Lower leg skin (tissue), 4 donors: ENCODE data around the gene CLPTM1. TPM values are rescaled to one million over a fixed set of nuclear protein-coding genes. Genes with fewer than 3 reads are reported as not detected.
"Not testable (repeated sequence)": the region's sequence is repeated elsewhere in the genome, so short reads cannot be mapped to it uniquely, and the experiment has no call there.

ENCODE experiments used
- DNase-seq, 2 donors: peaks; one replicate each; pipeline ENCODE4 v3.0.0-alpha.2; 2019; ENCODE audit warnings: low spot score in 2 of 2
- H3K4me3 ChIP-seq: fragments of 200-600 bp; sonication (generic); 2 replicates; pipeline ENCODE4 v1.5.1; 2017; ENCODE audit warnings: mild to moderate bottlenecking, low read depth; ENCODE audit not compliant: poor library complexity, severe bottlenecking
- POLR2A ChIP-seq, 2 donors: fragments of 450-650 bp; IDR thresholded peaks; one replicate each; pipeline ENCODE4 v1.6.1; 2016 to 2017; ENCODE audit warnings: antibody characterized with exemption in 2 of 2, mild to moderate bottlenecking in 1 of 2, moderate library complexity in 1 of 2
- WGBS, 2 donors: methylation state at CpG; one replicate each; pipeline ENCODE4 v1.1.5; 2018; 5-methylcytosine and 5-hydroxymethylcytosine counted together
- intact Hi-C: fragments of 100-400 bp; cut with DNase I; formaldehyde crosslinking; loops from one replicate; pipeline ENCODE4 v1.15.0; 2023; ENCODE audit warnings: low total_unique reads
- total RNA-seq, 4 donors: library from RNA; depleted of rRNA; stranded (reverse); fragments of >200 nt; gene quantifications; one replicate each; pipeline ENCODE4 v1.1.0, GENCODE V29; 2016
- TF ChIP-seq, protein P1 (sequence below), 3 donors: fragments of 450-650 bp; IDR thresholded peaks; one replicate each; pipeline ENCODE4 v1.5.1; 2016; ENCODE audit warnings: antibody characterized with exemption in 3 of 3, mild to moderate bottlenecking in 3 of 3, moderate library complexity in 2 of 3

Gene CLPTM1
- total RNA-seq, 4 donors from 2014 or later: 78.5 to 103 (median 94.2) TPM

DNA sequence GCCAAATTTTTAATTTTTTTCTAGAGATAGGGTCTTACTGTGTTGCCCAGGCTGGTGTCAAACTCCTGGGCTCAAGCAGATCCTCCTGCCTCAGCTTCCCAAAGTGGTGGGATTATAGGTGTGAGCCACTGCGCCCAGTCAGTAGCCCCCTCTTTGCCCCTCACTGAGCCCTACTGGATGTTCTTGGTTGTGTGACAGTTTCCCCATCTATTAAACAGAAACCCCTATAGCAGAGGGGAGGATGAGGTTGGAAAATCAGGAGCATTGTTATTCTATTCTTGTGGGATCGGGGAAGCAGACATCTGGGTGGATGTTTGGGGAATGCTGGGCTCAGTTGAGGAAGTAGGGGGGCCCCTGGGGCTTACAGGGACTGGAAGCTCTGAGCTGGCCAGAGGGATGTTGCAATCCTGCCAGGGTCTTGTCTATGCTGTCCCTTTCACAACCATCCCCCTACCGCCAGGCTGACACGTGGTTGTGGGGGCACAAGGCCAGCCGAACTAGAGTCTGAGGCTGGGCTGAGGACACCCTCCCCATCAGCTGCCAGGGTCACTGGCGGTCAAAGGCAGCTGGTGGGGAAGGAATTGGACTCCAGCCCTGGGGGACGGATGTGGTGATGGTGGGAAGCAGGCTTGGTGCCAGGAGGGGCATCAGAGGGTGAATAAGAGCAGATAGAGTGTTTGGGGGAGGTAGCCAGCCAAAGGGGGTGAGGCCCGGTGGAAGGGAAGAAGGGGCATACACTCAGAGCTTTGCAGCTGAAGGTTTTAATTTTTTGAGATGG, 29.9 kb upstream of the CLPTM1 start:
- intact Hi-C loops: no loop called here
- no peak overlapping the region for H3K4me3 ChIP-seq

DNA sequence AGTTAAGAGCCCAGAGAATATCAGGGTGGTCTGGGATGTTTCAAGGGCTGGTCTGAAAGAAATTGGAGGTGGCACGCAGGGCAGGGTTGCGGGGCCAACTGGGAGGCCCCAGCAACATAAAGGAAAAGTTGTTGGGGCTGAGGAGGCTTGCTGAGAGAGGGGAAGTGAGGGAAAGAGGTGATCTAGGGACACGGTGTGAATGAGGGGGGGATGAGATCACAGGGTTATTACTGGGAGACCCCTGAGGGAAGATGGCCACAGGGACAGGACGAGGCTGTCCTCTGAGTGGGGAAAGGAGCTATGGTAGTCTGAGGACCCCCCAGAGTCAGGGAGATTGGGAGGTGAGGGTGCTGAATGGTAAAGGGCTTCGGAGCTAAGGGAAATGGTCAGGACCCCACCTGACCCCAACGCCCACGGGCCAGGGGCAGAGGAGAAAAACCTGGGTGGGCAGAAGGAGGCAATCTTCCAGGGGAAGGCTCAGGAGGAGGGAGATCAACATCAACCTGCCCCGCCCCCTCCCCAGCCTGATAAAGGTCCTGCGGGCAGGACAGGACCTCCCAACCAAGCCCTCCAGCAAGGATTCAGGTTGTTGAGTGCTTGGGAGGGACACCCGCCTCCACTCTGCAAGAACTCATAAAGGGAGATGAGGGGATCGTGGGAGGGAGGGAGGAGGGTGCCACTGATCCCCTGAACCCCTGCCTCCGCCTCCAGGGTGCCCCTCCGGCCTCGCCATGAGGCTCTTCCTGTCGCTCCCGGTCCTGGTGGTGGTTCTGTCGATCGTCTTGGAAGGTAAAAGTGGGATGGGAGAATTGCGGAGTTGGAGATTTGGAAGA, 28.7 kb upstream of the CLPTM1 start:
- H3K4me3 ChIP-seq, intact Hi-C loops, DNase-seq: not testable (repeated sequence)
- WGBS, 2 donors: 38 to 44% methylated on average over 18 to 19 of the region's 19 CpGs

More for the DNA sequence above, 29.9 kb upstream of the CLPTM1 start:
- TF ChIP-seq, protein P1, sequence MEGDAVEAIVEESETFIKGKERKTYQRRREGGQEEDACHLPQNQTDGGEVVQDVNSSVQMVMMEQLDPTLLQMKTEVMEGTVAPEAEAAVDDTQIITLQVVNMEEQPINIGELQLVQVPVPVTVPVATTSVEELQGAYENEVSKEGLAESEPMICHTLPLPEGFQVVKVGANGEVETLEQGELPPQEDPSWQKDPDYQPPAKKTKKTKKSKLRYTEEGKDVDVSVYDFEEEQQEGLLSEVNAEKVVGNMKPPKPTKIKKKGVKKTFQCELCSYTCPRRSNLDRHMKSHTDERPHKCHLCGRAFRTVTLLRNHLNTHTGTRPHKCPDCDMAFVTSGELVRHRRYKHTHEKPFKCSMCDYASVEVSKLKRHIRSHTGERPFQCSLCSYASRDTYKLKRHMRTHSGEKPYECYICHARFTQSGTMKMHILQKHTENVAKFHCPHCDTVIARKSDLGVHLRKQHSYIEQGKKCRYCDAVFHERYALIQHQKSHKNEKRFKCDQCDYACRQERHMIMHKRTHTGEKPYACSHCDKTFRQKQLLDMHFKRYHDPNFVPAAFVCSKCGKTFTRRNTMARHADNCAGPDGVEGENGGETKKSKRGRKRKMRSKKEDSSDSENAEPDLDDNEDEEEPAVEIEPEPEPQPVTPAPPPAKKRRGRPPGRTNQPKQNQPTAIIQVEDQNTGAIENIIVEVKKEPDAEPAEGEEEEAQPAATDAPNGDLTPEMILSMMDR (IDR thresholded peaks at IDR 0.05): peak in 1 of 3 donors; percentile 98
- TF ChIP-seq POLR2A (IDR thresholded peaks at IDR 0.05): no peak
- DNase-seq: peak; percentile 71 to 96
- WGBS, 2 donors: 56 to 57% methylated on average over 8 of the region's 8 CpGs

DNA sequence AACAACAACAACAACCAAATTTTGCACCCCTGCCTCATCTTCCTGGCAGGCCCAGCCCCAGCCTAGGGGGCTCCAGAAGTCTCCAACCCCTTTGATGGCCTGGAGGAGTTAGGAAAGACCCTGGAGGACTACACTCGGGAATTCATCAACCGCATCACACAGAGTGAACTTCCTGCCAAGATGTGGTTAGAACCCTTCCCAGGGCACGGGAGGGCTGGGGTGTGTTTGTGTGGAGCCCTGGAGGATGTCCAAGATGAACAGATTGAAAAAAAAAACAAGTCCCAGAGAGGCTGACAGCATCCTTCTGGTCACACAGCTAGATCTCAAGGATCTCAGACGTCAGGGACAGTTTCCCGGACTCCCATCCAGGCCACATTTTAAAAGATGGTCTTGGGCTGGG, 27.4 kb upstream of the CLPTM1 start:
- TF ChIP-seq, protein P1 (IDR thresholded peaks at IDR 0.05): no peak
- no peak for TF ChIP-seq POLR2A (IDR thresholded peaks at IDR 0.05)
- no peak for DNase-seq
- H3K4me3 ChIP-seq: no peak overlapping the region
- WGBS, 2 donors: 28 to 29% methylated on average over 5 of the region's 5 CpGs
- intact Hi-C loops: no loop called here

DNA sequence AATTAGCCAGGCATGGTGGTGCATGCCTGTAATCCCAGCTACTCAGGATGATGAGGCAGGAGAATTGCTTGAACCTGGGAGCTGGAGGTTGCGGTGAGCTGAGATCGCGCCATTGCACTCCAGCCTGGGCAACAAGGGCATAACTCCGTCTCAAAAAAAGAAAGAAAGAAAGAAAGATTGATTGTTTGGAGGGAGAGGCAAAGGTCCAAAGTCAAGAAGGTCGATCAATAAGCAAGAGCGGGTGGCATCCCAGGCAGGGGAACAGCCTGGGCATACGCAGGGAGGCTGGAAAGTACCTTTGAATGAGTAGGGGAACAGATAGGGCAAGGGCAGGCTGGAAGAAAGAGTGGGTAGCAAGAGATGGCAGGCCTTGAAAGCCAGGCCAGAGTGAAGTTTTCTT, 25.1 kb upstream of the CLPTM1 start:
- intact Hi-C loops: no loop called here
- no peak for DNase-seq
- H3K4me3 ChIP-seq: no peak overlapping the region
- 87 to 91% methylated on average over 7 of the region's 7 CpGs for WGBS, 2 donors
- no peak for TF ChIP-seq POLR2A (IDR thresholded peaks at IDR 0.05)
- TF ChIP-seq, protein P1 (IDR thresholded peaks at IDR 0.05): no peak

DNA sequence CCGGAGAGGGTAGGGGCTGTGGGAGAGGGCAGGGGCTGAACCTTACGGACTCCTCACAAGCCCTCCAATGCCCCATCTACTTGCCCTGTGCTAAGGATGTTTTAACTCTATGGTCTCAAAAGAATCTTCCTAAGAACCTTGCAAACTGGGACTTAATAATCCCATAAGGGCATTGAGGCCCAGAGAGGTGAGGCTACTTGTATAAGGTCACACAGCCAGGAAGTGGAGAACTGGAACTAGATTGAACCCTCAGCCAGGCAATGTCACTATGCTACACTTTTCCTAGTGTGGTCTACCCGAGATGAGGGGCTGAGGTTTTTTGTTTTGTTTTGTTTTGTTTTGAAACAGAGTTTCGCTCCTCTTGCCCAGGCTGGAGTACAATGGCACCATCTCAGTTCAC, 23.6 kb upstream of the CLPTM1 start:
- intact Hi-C loops: no loop called here
- WGBS, 2 donors: 90 to 94% methylated on average over 4 of the region's 4 CpGs

More for the DNA sequence above, 23.6 kb upstream of the CLPTM1 start:
- no peak overlapping the region for H3K4me3 ChIP-seq
- no peak for TF ChIP-seq POLR2A (IDR thresholded peaks at IDR 0.05)
- TF ChIP-seq, protein P1 (IDR thresholded peaks at IDR 0.05): no peak
- no peak for DNase-seq
